ENCODE measurements around the gene LILRB1.

- no peak for TF ChIP-seq CTCF (conservative IDR thresholded peaks at IDR 0.05)
- no peak for TF ChIP-seq ZFX (IDR thresholded peaks at IDR 0.05)
Measured at GRCh38 chr19:54600212-54600611, 30.1 kb upstream of the LILRB1 start.

Measured in C4-2B (cell line).